Colonic mucosa (tissue), 4 donors: ENCODE results near the gene UVSSA. TPM values are rescaled to one million over a fixed set of nuclear protein-coding genes. Genes with fewer than 3 reads are reported as not detected.

ENCODE experiments used
- DNase-seq: peaks from one replicate; pipeline ENCODE4 v3.0.0-alpha.2; 2020
- H3K27ac ChIP-seq: fragments of 200-600 bp; one replicate; pipeline ENCODE4 v1.8.0; 2021
- H3K27me3 ChIP-seq: fragments of 200-600 bp; one replicate; pipeline ENCODE4 v1.8.0; 2021
- H3K36me3 ChIP-seq: fragments of 200-600 bp; one replicate; pipeline ENCODE4 v1.8.0; 2021
- H3K4me1 ChIP-seq: fragments of 200-600 bp; one replicate; pipeline ENCODE4 v1.8.0; 2021; ENCODE audit warnings: mild to moderate bottlenecking
- H3K4me3 ChIP-seq: fragments of 200-600 bp; one replicate; pipeline ENCODE4 v1.8.0; 2021
- H3K9ac ChIP-seq, 2 donors: one replicate each; pipeline ENCODE4 v1.7.0; 2013; ENCODE audit warnings: control low read depth in 2 of 2, low read depth in 2 of 2, low read length in 2 of 2
- H3K9me3 ChIP-seq: fragments of 200-600 bp; one replicate; pipeline ENCODE4 v1.8.0; 2021
- CTCF ChIP-seq: fragments of 200-600 bp; IDR thresholded peaks from one replicate; pipeline ENCODE4 v1.8.0; 2022; ENCODE audit warnings: antibody characterized with exemption, mild to moderate bottlenecking
- intact Hi-C: fragments of 100-400 bp; cut with DNase I; formaldehyde crosslinking; loops from one replicate; pipeline ENCODE4 v1.14.1; 2022
- total RNA-seq, 2 donors: library from RNA; stranded (reverse); fragmentation: NEBNext Ultra II Directional in 1 of 2; extraction: Animal tissue kit (Norgen Biotek cat#: 25700) in 1 of 2; gene quantifications; one replicate each; pipeline ENCODE4 v1.2.1, GENCODE V29; 2021
- donor health status: healthy.
- donor health status: DM: no; HTN: no; CAD: no.
- donor health status: DM: no; HTN: no; CAD: no.

The UVSSA gene
- total RNA-seq, 2 donors from 2014 or later, result 16.7 to 55.7 TPM

- H3K9ac ChIP-seq, result no peak overlapping the region
- H3K4me1 ChIP-seq, result no peaks in the 10 kb centered on the region
- H3K4me3 ChIP-seq, result no peak overlapping the region
- no peak for TF ChIP-seq CTCF
- H3K9me3 ChIP-seq, result no peaks in the 10 kb centered on the region
- no peaks in the 10 kb centered on the region for H3K27me3 ChIP-seq
- DNase-seq, result no peak
- intact Hi-C loops, result no loop called here
- no peak overlapping the region for H3K27ac ChIP-seq
- peaks cover 10% of the 10 kb centered on the region for H3K36me3 ChIP-seq
These were observed 19.3 kb upstream of the UVSSA start for GRCh38 chr4:1327526-1328266.

DNA sequence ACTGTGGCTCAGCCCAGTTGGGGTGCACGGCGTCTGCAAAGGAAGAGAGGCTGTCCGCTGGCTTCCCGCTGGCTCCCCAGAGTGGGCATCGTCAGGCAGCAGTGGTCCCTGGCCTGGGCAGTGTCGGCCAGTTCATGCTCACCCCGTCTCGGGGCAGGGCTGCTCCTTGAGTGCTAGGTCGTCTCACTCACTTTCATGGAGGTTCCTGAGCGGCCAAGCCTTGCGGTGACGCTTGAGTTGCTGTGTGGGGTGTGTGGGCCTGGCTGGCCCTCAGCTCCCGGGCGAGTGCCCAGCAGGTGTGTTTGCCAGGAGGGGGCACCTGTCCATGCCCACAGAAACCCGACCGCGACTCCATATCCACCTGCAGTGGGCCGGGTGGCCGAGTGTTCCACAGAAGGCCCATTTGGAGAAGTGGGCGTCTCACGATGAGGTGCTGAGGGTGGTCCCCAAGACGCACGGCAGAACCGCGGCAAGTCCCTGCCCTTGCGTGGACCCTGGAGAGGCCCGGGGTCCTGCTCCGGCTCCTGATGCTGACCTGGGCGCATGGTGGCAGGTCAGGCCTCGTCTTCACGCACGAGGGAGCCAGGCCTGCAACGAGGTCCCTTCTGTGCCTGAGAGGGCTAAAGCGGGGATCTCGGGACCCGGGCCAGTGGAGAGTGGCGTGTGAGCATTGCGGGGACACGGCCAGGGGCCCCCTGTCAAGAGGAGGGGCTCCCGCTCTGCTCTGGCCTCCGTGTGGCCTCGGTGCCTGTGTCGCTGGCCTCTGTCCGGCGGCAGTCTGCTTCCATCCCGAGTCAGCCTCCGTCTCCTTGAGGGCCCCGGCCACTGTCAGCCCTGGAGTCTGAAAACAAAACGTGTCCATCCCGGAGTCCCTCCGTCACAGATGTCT lies 18.5 kb upstream of the UVSSA start:
- Histone ChIP-seq H3K36me3 (peaks cover 9% of the 10 kb centered on the region), H3K9me3 (no peaks in the 10 kb centered on the region), H3K4me3 (no peak overlapping the region), H3K27ac (no peak overlapping the region), H3K27me3 (no peaks in the 10 kb centered on the region), H3K9ac (no peak overlapping the region), H3K4me1 (no peaks in the 10 kb centered on the region)
- DNase-seq, result no peak
- intact Hi-C loops, result no loop called here
- TF ChIP-seq CTCF, result no peak

- no peaks in the 10 kb centered on the region for H3K27me3 ChIP-seq
- intact Hi-C loops, result no loop called here
- no peak overlapping the region for H3K27ac ChIP-seq
- H3K36me3 ChIP-seq, result peaks cover 7% of the 10 kb centered on the region
- no peaks in the 10 kb centered on the region for H3K9me3 ChIP-seq
- H3K4me1 ChIP-seq, result no peaks in the 10 kb centered on the region
- DNase-seq, result no peak
- H3K9ac ChIP-seq, result no peak overlapping the region
- no peak for TF ChIP-seq CTCF
- no peak overlapping the region for H3K4me3 ChIP-seq
These were observed 17.3 kb upstream of the UVSSA start for GRCh38 chr4:1329408-1330371.

- no peak overlapping the region for H3K27ac ChIP-seq
- intact Hi-C loops, result no loop called here
- peaks cover 7% of the 10 kb centered on the region for H3K36me3 ChIP-seq
These were observed 16.0 kb upstream of the UVSSA start for GRCh38 chr4:1330761-1331590.

More at GRCh38 chr4:1330761-1331590, 16.0 kb upstream of the UVSSA start:
- Histone ChIP-seq H3K9ac (no peak overlapping the region), H3K4me3 (no peak overlapping the region), H3K27me3 (no peaks in the 10 kb centered on the region), H3K9me3 (no peaks in the 10 kb centered on the region), H3K4me1 (no peaks in the 10 kb centered on the region)
- TF ChIP-seq CTCF, result no peak
- DNase-seq, result no peak
